Right atrium auricular region (tissue), 2 donors: Measurements from ENCODE around the gene CENPQ. TPM values are rescaled to one million over a fixed set of nuclear protein-coding genes. Genes with fewer than 3 reads are reported as not detected.

ENCODE experiments used
- DNase-seq: peaks from one replicate; pipeline ENCODE4 v3.0.0-alpha.2; 2019; ENCODE audit warnings: low spot score
- H3K27ac ChIP-seq, 2 donors: fragments of 200-600 bp; sonication (generic); 1 replicate in 1 of 2; 2 replicates in 1 of 2; pipeline ENCODE4 v1.5.1; 2016 to 2019
- H3K27me3 ChIP-seq, 2 donors: fragments of 200-600 bp; sonication (generic); one replicate each; pipeline versions ENCODE4 v1.5.1 to v1.6.0; 2017 to 2019
- H3K36me3 ChIP-seq: fragments of 200-600 bp; sonication (generic); one replicate; pipeline ENCODE4 v1.5.1; 2016
- H3K4me1 ChIP-seq, 2 donors: fragments of 200-600 bp; sonication (generic); one replicate each; pipeline versions ENCODE4 v1.5.1 to v1.6.0; 2017 to 2019
- H3K4me3 ChIP-seq, 2 donors: fragments of 200-600 bp; sonication (generic); 1 replicate in 1 of 2; 2 replicates in 1 of 2; pipeline ENCODE4 v1.5.1; 2017 to 2019; ENCODE audit warnings: mild to moderate bottlenecking in 1 of 2, moderate library complexity in 1 of 2
- H3K9me3 ChIP-seq, 2 donors: fragments of 200-600 bp; sonication (generic); one replicate each; pipeline ENCODE4 v1.5.1; 2019
- total RNA-seq, 2 donors: library from RNA; depleted of rRNA; stranded (reverse); fragments of >200 nt; gene quantifications; one replicate each; pipeline ENCODE4 v1.1.0, GENCODE V29; 2016
- TF ChIP-seq, protein P1 (sequence below), 2 donors: fragments of 200-600 bp; sonication (generic); IDR thresholded peaks; one replicate each; pipeline ENCODE4 v1.5.1; 2019; ENCODE audit warnings: antibody characterized with exemption in 2 of 2

CENPQ gene
- total RNA-seq, 2 donors from 2014 or later: 2.9 to 5.3 TPM

DNA sequence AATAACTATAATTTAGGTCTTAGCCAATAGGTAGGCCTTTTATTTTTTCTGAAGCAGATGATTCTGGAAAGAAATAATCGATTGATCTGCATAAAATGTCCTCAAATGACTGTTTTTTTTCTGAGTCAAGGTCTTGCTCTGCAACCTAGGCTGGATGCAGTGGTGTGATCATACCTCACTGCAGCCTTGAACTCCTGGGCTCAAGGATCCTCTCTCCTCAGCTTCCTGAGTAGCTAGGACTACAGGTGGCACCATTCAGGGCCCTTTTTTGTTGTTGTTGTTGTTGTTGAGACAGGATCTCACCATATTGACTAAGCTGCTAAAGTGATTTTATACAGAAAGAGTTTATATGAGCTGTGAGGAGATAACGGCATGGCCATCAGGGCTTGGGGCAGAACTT is 54.7 kb downstream of the CENPQ start:
- no peaks in the 10 kb centered on the region for H3K9me3 ChIP-seq
- H3K27me3 ChIP-seq: no peaks in the 10 kb centered on the region
- DNase-seq: no peak
- H3K4me1 ChIP-seq: no peaks in the 10 kb centered on the region
- no peaks in the 10 kb centered on the region for H3K36me3 ChIP-seq
- TF ChIP-seq, protein P1, sequence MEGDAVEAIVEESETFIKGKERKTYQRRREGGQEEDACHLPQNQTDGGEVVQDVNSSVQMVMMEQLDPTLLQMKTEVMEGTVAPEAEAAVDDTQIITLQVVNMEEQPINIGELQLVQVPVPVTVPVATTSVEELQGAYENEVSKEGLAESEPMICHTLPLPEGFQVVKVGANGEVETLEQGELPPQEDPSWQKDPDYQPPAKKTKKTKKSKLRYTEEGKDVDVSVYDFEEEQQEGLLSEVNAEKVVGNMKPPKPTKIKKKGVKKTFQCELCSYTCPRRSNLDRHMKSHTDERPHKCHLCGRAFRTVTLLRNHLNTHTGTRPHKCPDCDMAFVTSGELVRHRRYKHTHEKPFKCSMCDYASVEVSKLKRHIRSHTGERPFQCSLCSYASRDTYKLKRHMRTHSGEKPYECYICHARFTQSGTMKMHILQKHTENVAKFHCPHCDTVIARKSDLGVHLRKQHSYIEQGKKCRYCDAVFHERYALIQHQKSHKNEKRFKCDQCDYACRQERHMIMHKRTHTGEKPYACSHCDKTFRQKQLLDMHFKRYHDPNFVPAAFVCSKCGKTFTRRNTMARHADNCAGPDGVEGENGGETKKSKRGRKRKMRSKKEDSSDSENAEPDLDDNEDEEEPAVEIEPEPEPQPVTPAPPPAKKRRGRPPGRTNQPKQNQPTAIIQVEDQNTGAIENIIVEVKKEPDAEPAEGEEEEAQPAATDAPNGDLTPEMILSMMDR (IDR thresholded peaks at IDR 0.05): no peak
- H3K27ac ChIP-seq: no peak overlapping the region
- H3K4me3 ChIP-seq: no peak overlapping the region

GRCh38 chr6:49519660-49520059 is 56.5 kb downstream of the CENPQ start:
- no peak overlapping the region for H3K4me3 ChIP-seq
- no peaks in the 10 kb centered on the region for H3K36me3 ChIP-seq
- DNase-seq: no peak
- H3K4me1 ChIP-seq: no peaks in the 10 kb centered on the region
- TF ChIP-seq, protein P1 (IDR thresholded peaks at IDR 0.05): no peak
- no peak overlapping the region for H3K27ac ChIP-seq
- no peaks in the 10 kb centered on the region for H3K9me3 ChIP-seq
- no peaks in the 10 kb centered on the region for H3K27me3 ChIP-seq

GRCh38 chr6:49522710-49523593 is 59.8 kb downstream of the CENPQ start:
- no peak for DNase-seq
- no peaks in the 10 kb centered on the region for H3K27me3 ChIP-seq
- TF ChIP-seq, protein P1 (IDR thresholded peaks at IDR 0.05): no peak

GRCh38 chr6:49523901-49524300 is 60.7 kb downstream of the CENPQ start:
- H3K9me3 ChIP-seq: no peaks in the 10 kb centered on the region
- H3K4me3 ChIP-seq: no peak overlapping the region
- DNase-seq: no peak
- H3K27ac ChIP-seq: no peak overlapping the region
- no peaks in the 10 kb centered on the region for H3K36me3 ChIP-seq
- H3K4me1 ChIP-seq: no peaks in the 10 kb centered on the region
- no peaks in the 10 kb centered on the region for H3K27me3 ChIP-seq
- TF ChIP-seq, protein P1 (IDR thresholded peaks at IDR 0.05): no peak

More at GRCh38 chr6:49522710-49523593, 59.8 kb downstream of the CENPQ start:
- Histone ChIP-seq H3K36me3 (no peaks in the 10 kb centered on the region), H3K4me3 (no peak overlapping the region), H3K4me1 (no peaks in the 10 kb centered on the region), H3K9me3 (no peaks in the 10 kb centered on the region), H3K27ac (no peak overlapping the region)

DNA sequence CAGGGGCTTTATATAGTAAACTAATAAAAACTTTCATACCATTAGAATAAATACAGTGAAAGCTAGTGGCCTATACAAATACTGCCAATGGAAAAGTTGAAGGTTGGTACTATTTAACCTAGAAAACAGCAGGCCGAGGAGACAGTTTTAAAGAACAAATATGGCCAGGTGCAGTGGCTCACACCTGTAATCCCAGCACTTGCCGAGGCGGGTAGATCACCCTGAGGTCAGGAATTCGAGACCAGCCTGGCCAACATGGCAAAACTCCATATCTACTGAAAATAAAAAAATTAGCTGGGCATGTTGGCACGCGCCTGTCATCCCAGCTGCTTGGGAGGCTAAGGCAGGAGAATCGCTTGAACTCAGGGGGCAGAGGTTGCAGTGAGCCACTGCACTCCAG is 61.4 kb downstream of the CENPQ start:
- DNase-seq: no peak
- H3K4me3 ChIP-seq: no peak overlapping the region
- H3K27me3 ChIP-seq: no peaks in the 10 kb centered on the region
- H3K4me1 ChIP-seq: no peaks in the 10 kb centered on the region
- H3K9me3 ChIP-seq: no peaks in the 10 kb centered on the region
- H3K27ac ChIP-seq: no peak overlapping the region
- no peaks in the 10 kb centered on the region for H3K36me3 ChIP-seq
- TF ChIP-seq, protein P1 (IDR thresholded peaks at IDR 0.05): no peak
